GDM1 (cell line): ENCODE data around the gene NTM.

Experiments used
- DNase-seq: peaks from one replicate; lab custom pipeline; 2025; lab: John Stamatoyannopoulos, UW

The NTM gene

GRCh38 chr11:132220474-132220873 is 850.1 kb downstream of the NTM start:
- no peak for DNase-seq

GRCh38 chr11:132222345-132222744 is 851.9 kb downstream of the NTM start:
- DNase-seq, result no peak

- no peak for DNase-seq
These were observed 856.1 kb downstream of the NTM start for GRCh38 chr11:132226522-132226921.

GRCh38 chr11:132228746-132229325 is 858.4 kb downstream of the NTM start:
- DNase-seq, result no peak

- DNase-seq, result no peak
These were observed 861.4 kb downstream of the NTM start for GRCh38 chr11:132231656-132232347.

- DNase-seq, result no peak
These were observed 864.5 kb downstream of the NTM start for GRCh38 chr11:132234878-132235277.

GRCh38 chr11:132237781-132238180 is 867.4 kb downstream of the NTM start:
- DNase-seq, result no peak

GRCh38 chr11:132238331-132238866 is 868.0 kb downstream of the NTM start:
- DNase-seq, result no peak

GRCh38 chr11:132240374-132240773 is 870.0 kb downstream of the NTM start:
- DNase-seq, result no peak

- no peak for DNase-seq
These were observed 872.2 kb downstream of the NTM start for GRCh38 chr11:132242632-132243031.

GRCh38 chr11:132244846-132245245 is 874.4 kb downstream of the NTM start:
- DNase-seq, result no peak

- DNase-seq, result no peak
These were observed 875.3 kb downstream of the NTM start for GRCh38 chr11:132245403-132246385.

- no peak for DNase-seq
These were observed 878.2 kb downstream of the NTM start for GRCh38 chr11:132248580-132248979.

- DNase-seq, result no peak
These were observed 878.8 kb downstream of the NTM start for GRCh38 chr11:132249256-132249655.

GRCh38 chr11:132251061-132251460 is 880.6 kb downstream of the NTM start:
- DNase-seq, result no peak

GRCh38 chr11:132253469-132254264 is 883.3 kb downstream of the NTM start:
- DNase-seq, result no peak

- no peak for DNase-seq
These were observed 884.5 kb downstream of the NTM start for GRCh38 chr11:132254906-132255305.

- no peak for DNase-seq
These were observed 886.3 kb downstream of the NTM start for GRCh38 chr11:132256528-132257279.

- no peak for DNase-seq
These were observed 887.5 kb downstream of the NTM start for GRCh38 chr11:132257871-132258270.

GRCh38 chr11:132258875-132259274 is 888.5 kb downstream of the NTM start:
- DNase-seq, result no peak

GRCh38 chr11:132260636-132261035 is 890.2 kb downstream of the NTM start:
- DNase-seq, result no peak
